ENCODE data around the gene PITRM1.

Gene PITRM1

GRCh38 chr10:3151889-3152565 lies 20.6 kb downstream of the PITRM1 start:
- TF ChIP-seq, protein P1, sequence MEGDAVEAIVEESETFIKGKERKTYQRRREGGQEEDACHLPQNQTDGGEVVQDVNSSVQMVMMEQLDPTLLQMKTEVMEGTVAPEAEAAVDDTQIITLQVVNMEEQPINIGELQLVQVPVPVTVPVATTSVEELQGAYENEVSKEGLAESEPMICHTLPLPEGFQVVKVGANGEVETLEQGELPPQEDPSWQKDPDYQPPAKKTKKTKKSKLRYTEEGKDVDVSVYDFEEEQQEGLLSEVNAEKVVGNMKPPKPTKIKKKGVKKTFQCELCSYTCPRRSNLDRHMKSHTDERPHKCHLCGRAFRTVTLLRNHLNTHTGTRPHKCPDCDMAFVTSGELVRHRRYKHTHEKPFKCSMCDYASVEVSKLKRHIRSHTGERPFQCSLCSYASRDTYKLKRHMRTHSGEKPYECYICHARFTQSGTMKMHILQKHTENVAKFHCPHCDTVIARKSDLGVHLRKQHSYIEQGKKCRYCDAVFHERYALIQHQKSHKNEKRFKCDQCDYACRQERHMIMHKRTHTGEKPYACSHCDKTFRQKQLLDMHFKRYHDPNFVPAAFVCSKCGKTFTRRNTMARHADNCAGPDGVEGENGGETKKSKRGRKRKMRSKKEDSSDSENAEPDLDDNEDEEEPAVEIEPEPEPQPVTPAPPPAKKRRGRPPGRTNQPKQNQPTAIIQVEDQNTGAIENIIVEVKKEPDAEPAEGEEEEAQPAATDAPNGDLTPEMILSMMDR (IDR thresholded peaks at IDR 0.05; ENCODE audit: low read depth, low read length, missing control alignments) = no peak
- DNase-seq (ENCODE audit: extremely low read depth, low read depth) = no peak
- no peak overlapping the region for H3K4me3 ChIP-seq (replicated peaks; ENCODE audit: low read depth, low read length)

- DNase-seq (ENCODE audit: extremely low read depth, low read depth) = no peak
- TF ChIP-seq, protein P1 (IDR thresholded peaks at IDR 0.05; ENCODE audit: low read depth, low read length, missing control alignments) = no peak
- no peak overlapping the region for H3K4me3 ChIP-seq (replicated peaks; ENCODE audit: low read depth, low read length)
Observed at GRCh38 chr10:3150961-3151360, 21.6 kb downstream of the PITRM1 start.

- no peak for DNase-seq (ENCODE audit: extremely low read depth, low read depth)
- H3K4me3 ChIP-seq (replicated peaks; ENCODE audit: low read depth, low read length) = no peak overlapping the region
- TF ChIP-seq, protein P1 (IDR thresholded peaks at IDR 0.05; ENCODE audit: low read depth, low read length, missing control alignments) = no peak
Observed at GRCh38 chr10:3150366-3150765, 22.2 kb downstream of the PITRM1 start.

DNA sequence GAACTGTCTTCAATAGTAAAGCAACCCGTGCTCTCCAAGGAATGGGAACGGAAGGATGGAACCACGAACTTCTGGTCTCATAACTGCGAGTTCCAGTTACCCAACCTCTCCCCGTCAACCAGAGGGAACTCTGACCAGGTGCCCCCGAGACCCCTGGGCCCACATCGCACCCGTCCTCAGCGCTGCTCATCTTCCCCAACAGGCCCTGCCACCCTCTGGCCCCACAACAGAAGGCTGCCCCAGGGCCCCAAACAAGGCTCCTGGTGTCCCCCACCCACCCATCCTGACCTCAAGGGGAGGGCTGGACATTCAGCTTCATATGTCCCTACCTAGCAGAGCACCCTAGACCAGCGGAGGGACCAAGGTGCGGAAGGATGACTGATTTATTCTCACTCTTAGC lies 22.7 kb downstream of the PITRM1 start:
- H3K4me3 ChIP-seq (replicated peaks; ENCODE audit: low read depth, low read length) = no peak overlapping the region
- TF ChIP-seq, protein P1 (IDR thresholded peaks at IDR 0.05; ENCODE audit: low read depth, low read length, missing control alignments) = no peak
- DNase-seq (ENCODE audit: extremely low read depth, low read depth) = no peak

GRCh38 chr10:3148994-3149393 lies 23.6 kb downstream of the PITRM1 start:
- DNase-seq (ENCODE audit: extremely low read depth, low read depth) = no peak
- H3K4me3 ChIP-seq (replicated peaks; ENCODE audit: low read depth, low read length) = no peak overlapping the region
- TF ChIP-seq, protein P1 (IDR thresholded peaks at IDR 0.05; ENCODE audit: low read depth, low read length, missing control alignments) = no peak

GRCh38 chr10:3148041-3148440 lies 24.5 kb downstream of the PITRM1 start:
- no peak overlapping the region for H3K4me3 ChIP-seq (replicated peaks; ENCODE audit: low read depth, low read length)
- TF ChIP-seq, protein P1 (IDR thresholded peaks at IDR 0.05; ENCODE audit: low read depth, low read length, missing control alignments) = no peak
- no peak for DNase-seq (ENCODE audit: extremely low read depth, low read depth)

Data from HFF-Myc (cell line).